GM18858 (cell line): ENCODE data around the gene FOXD4L6.
"Not testable (repeated sequence)": the region's sequence is repeated elsewhere in the genome, so short reads cannot be mapped to it uniquely, and the experiment has no call there.

Source experiments
- ATAC-seq: cut with Tn5 transposase; IDR thresholded peaks from one replicate; pipeline ENCODE4 v1.9.1; 2021; ENCODE audit not compliant: unreplicated experiment

The FOXD4L6 gene

GRCh38 chr9:41104542-41104941 is 23.9 kb downstream of the FOXD4L6 start:
- not testable (repeated sequence) for ATAC-seq

GRCh38 chr9:41100508-41100907 is 28.0 kb downstream of the FOXD4L6 start:
- not testable (repeated sequence) for ATAC-seq

GRCh38 chr9:41098759-41099158 is 29.7 kb downstream of the FOXD4L6 start:
- ATAC-seq: not testable (repeated sequence)

GRCh38 chr9:41095060-41095459 is 33.4 kb downstream of the FOXD4L6 start:
- ATAC-seq: not testable (repeated sequence)

GRCh38 chr9:41094010-41094773 is 34.3 kb downstream of the FOXD4L6 start:
- not testable (repeated sequence) for ATAC-seq

- not testable (repeated sequence) for ATAC-seq
Observed at GRCh38 chr9:41090922-41091321, 37.6 kb downstream of the FOXD4L6 start.

GRCh38 chr9:41090386-41090785 is 38.1 kb downstream of the FOXD4L6 start:
- not testable (repeated sequence) for ATAC-seq

- ATAC-seq: peak; percentile 64
Observed at GRCh38 chr9:41088450-41089059, 39.9 kb downstream of the FOXD4L6 start.

- ATAC-seq: not testable (repeated sequence)
Observed at GRCh38 chr9:41087929-41088328, 40.6 kb downstream of the FOXD4L6 start.

GRCh38 chr9:41087157-41087780 is 41.2 kb downstream of the FOXD4L6 start:
- ATAC-seq: not testable (repeated sequence)

- ATAC-seq: not testable (repeated sequence)
Observed at GRCh38 chr9:41086685-41087084, 41.8 kb downstream of the FOXD4L6 start.

- not testable (repeated sequence) for ATAC-seq
Observed at GRCh38 chr9:41086215-41086614, 42.3 kb downstream of the FOXD4L6 start.

- ATAC-seq: not testable (repeated sequence)
Observed at GRCh38 chr9:41082358-41082757, 46.1 kb downstream of the FOXD4L6 start.

- ATAC-seq: not testable (repeated sequence)
Observed at GRCh38 chr9:41079464-41079863, 49.0 kb downstream of the FOXD4L6 start.

GRCh38 chr9:41077586-41077985 is 50.9 kb downstream of the FOXD4L6 start:
- not testable (repeated sequence) for ATAC-seq
